Sigmoid colon (tissue), 7 donors: Measurements from ENCODE around the gene OLIG1. TPM values are rescaled to one million over a fixed set of nuclear protein-coding genes. Genes with fewer than 3 reads are reported as not detected.

Source experiments
- DNase-seq: peaks from one replicate; pipeline ENCODE4 v3.0.0-alpha.2; 2019
- H3K27ac ChIP-seq, 4 donors: fragments of 200-600 bp; sonication (generic); one replicate each; pipeline ENCODE4 v1.5.1; 2016 to 2019; ENCODE audit warnings: mild to moderate bottlenecking in 1 of 4
- H3K27me3 ChIP-seq, 3 donors: fragments of 200-600 bp; sonication (generic); one replicate each; pipeline ENCODE4 v1.5.1; 2019; ENCODE audit warnings: mild to moderate bottlenecking in 1 of 3
- H3K36me3 ChIP-seq, 4 donors: fragments of 200-600 bp; sonication (generic); one replicate each; pipeline ENCODE4 v1.5.1; 2016 to 2019
- H3K4me1 ChIP-seq, 4 donors: fragments of 200-600 bp; sonication (generic); one replicate each; pipeline ENCODE4 v1.5.1; 2017 to 2019
- H3K4me3 ChIP-seq, 4 donors: fragments of 200-600 bp; sonication (generic); one replicate each; pipeline ENCODE4 v1.5.1; 2017 to 2019; ENCODE audit warnings: mild to moderate bottlenecking in 2 of 4, moderate library complexity in 1 of 4
- H3K9me3 ChIP-seq, 4 donors: fragments of 200-600 bp in 3 of 4; sonication (generic) in 3 of 4; one replicate each; pipeline versions ENCODE4 v1.5.1 to v1.6.1; 2013 to 2019
- EP300 ChIP-seq, 4 donors: sonication (generic); formaldehyde crosslinking; IDR thresholded peaks; one replicate each; pipeline ENCODE4 v1.6.1; 2017; ENCODE audit warnings: antibody characterized with exemption in 4 of 4
- POLR2A ChIP-seq, 2 donors: fragments of 450-650 bp; IDR thresholded peaks; one replicate each; pipeline ENCODE4 v1.6.1; 2016; ENCODE audit warnings: antibody characterized with exemption in 2 of 2, mild to moderate bottlenecking in 2 of 2, moderate library complexity in 2 of 2
- POLR2AphosphoS5 ChIP-seq, 4 donors: sonication (generic); formaldehyde crosslinking; IDR thresholded peaks; one replicate each; pipeline ENCODE4 v1.6.1; 2017; ENCODE audit warnings: antibody characterized with exemption in 4 of 4
- WGBS, 2 donors: extraction: QIAGEN DNeasy Blood & Tissue Kit; methylation state at CpG; one replicate each; pipeline ENCODE4 v1.1.7; 2013; 5-methylcytosine and 5-hydroxymethylcytosine counted together
- intact Hi-C: fragments of 100-400 bp; cut with DNase I; formaldehyde crosslinking; loops from one replicate; pipeline ENCODE4 v1.15.1; 2023
- polyA plus RNA-seq, 3 donors: library from polyadenylated mRNA; stranded (reverse); fragments of 200-250 nt; gene quantifications; one replicate each; pipeline ENCODE4 v1.2.3, GENCODE V29; 2013
- total RNA-seq, 4 donors: library from RNA; depleted of rRNA; stranded (reverse); fragments of >200 nt; gene quantifications; one replicate each; pipeline ENCODE4 v1.1.0, GENCODE V29; 2016
- TF ChIP-seq, protein P1 (sequence below), 4 experiments: fragments of 450-650 bp in 3 of 4; fragments of 200-600 bp in 1 of 4; IDR thresholded peaks; one replicate each; pipeline ENCODE4 v1.5.1; 2016 to 2019; ENCODE audit warnings: antibody characterized with exemption in 4 of 4, mild to moderate bottlenecking in 3 of 4, moderate library complexity in 2 of 4
- donor health status: healthy with polysubstance abuse.
- donor health status: Bipolar disorder and iron deficiency.
- donor health status: healthy.

The OLIG1 gene
- total and polyA plus RNA-seq, 7 donors: not detected

DNA sequence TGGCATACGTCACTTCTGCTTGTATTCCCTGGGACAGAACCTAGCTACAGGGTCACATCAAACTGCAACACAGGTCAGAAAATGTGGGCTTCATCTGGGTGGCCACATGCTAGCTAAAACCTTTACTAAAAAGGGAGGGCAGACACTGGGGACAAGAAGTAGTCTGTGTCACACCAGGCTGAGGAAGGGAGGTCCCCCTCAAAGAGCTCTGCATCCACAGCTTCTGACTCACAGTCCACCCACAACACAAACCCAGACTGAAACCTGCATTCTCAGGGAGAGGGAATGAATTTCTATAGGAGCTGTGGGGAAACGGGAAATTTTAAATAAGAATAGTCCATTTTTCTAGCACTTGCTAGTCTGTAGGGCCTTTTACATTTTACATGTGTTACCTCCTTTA is 28.0 kb upstream of the OLIG1 start:
- H3K27ac ChIP-seq: no peak overlapping the region
- H3K27me3 ChIP-seq: peaks cover 0 to 46% (median 5%) of the 10 kb centered on the region in 3 donors
- intact Hi-C loops: no loop called here
- TF ChIP-seq POLR2A (IDR thresholded peaks at IDR 0.05) (no peak), EP300 (IDR thresholded peaks at IDR 0.05) (no peak), POLR2AphosphoS5 (IDR thresholded peaks at IDR 0.05) (no peak)
- TF ChIP-seq, protein P1, sequence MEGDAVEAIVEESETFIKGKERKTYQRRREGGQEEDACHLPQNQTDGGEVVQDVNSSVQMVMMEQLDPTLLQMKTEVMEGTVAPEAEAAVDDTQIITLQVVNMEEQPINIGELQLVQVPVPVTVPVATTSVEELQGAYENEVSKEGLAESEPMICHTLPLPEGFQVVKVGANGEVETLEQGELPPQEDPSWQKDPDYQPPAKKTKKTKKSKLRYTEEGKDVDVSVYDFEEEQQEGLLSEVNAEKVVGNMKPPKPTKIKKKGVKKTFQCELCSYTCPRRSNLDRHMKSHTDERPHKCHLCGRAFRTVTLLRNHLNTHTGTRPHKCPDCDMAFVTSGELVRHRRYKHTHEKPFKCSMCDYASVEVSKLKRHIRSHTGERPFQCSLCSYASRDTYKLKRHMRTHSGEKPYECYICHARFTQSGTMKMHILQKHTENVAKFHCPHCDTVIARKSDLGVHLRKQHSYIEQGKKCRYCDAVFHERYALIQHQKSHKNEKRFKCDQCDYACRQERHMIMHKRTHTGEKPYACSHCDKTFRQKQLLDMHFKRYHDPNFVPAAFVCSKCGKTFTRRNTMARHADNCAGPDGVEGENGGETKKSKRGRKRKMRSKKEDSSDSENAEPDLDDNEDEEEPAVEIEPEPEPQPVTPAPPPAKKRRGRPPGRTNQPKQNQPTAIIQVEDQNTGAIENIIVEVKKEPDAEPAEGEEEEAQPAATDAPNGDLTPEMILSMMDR (IDR thresholded peaks at IDR 0.05): no peak
- WGBS, 2 donors: 33 to 57% methylated on average over 2 of the region's 2 CpGs
- H3K4me3 ChIP-seq: no peak overlapping the region
- H3K36me3 ChIP-seq: no peaks in the 10 kb centered on the region
- no peaks in the 10 kb centered on the region for H3K9me3 ChIP-seq
- DNase-seq: no peak
- no peaks in the 10 kb centered on the region for H3K4me1 ChIP-seq

DNA sequence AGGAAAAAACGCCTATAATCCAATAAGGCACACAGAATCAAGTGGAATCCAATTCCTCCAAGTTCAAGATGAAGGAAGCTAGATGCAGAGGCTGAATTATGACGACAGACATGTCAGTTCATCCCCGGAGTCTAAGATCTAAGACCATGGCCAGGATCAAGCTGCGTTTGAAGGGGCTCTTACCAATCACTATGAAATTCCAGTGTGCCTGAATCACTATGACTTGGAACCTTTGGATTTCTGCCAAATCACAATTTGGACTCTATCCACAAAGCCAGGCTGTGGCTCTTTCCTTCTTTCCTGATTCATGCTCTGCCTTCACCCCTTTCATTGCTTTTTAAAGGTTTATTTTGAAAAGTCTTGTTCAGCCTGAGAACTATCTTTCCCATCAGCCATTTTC is 27.1 kb upstream of the OLIG1 start:
- peaks cover 0 to 43% (median 9%) of the 10 kb centered on the region in 3 donors for H3K27me3 ChIP-seq
- WGBS, 2 donors: 53 to 75% methylated on average over 4 of the region's 4 CpGs
- DNase-seq: no peak
- intact Hi-C loops: no loop called here
- no peaks in the 10 kb centered on the region for H3K9me3 ChIP-seq
- TF ChIP-seq EP300 (IDR thresholded peaks at IDR 0.05): no peak
- TF ChIP-seq, protein P1 (IDR thresholded peaks at IDR 0.05): no peak
- TF ChIP-seq POLR2AphosphoS5 (IDR thresholded peaks at IDR 0.05): no peak
- no peak for TF ChIP-seq POLR2A (IDR thresholded peaks at IDR 0.05)
- H3K36me3 ChIP-seq: no peaks in the 10 kb centered on the region
- H3K4me3 ChIP-seq: no peak overlapping the region
- H3K27ac ChIP-seq: no peak overlapping the region
- no peaks in the 10 kb centered on the region for H3K4me1 ChIP-seq

DNA sequence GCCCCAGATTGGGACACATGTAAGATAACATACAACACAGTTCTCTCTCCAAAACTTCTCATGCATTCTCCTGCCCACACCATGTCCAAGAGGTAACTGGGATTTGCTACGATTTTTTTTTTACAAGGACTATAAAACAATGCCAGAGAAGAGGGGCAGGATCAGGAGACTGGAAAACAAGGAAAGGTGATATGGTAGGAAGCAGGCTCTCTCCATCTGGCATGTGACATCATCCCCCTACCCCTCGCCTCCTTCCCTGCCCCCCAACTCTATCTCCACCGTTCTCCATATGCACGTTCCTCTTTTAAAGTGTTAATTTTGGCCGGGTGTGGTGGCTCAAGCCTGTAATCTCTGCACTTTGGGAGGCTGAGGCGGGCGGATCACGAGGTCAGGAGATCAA is 23.5 kb upstream of the OLIG1 start:
- Histone ChIP-seq H3K4me1 (no peaks in the 10 kb centered on the region), H3K27ac (no peak overlapping the region), H3K4me3 (no peak overlapping the region), H3K36me3 (no peaks in the 10 kb centered on the region), H3K9me3 (no peaks in the 10 kb centered on the region), H3K27me3 (peaks cover 0 to 35% (median 8%) of the 10 kb centered on the region in 3 donors)
- intact Hi-C loops: no loop called here
- DNase-seq: no peak
- 67 to 75% methylated on average over 8 of the region's 8 CpGs for WGBS, 2 donors
- TF ChIP-seq POLR2A (IDR thresholded peaks at IDR 0.05) (no peak), POLR2AphosphoS5 (IDR thresholded peaks at IDR 0.05) (no peak), EP300 (IDR thresholded peaks at IDR 0.05) (no peak)
- TF ChIP-seq, protein P1 (IDR thresholded peaks at IDR 0.05): no peak

DNA sequence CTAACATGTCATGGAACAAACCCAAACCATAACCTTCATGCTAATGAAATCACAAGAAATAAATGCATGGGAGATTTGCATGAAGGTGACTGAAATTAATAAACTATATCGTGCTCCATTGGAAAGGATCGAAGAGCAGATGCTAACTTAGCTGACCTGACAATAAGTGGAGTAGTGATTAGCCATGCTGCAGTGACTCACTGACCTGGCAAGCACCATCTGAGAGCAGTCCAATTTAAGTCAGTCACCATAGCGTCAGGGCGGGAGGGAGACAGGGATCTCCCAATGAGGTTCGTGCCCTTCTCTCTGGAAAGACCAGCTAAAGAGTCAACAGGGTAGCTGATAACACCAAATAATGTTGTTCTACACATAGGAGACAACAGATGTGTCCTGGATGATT is 22.7 kb upstream of the OLIG1 start:
- Histone ChIP-seq H3K4me1 (no peaks in the 10 kb centered on the region), H3K9me3 (no peaks in the 10 kb centered on the region), H3K36me3 (no peaks in the 10 kb centered on the region), H3K27me3 (peaks cover 0 to 28% (median 4%) of the 10 kb centered on the region in 3 donors), H3K4me3 (no peak overlapping the region), H3K27ac (no peak overlapping the region)
- DNase-seq: no peak
- intact Hi-C loops: no loop called here
- TF ChIP-seq EP300 (IDR thresholded peaks at IDR 0.05) (no peak), POLR2AphosphoS5 (IDR thresholded peaks at IDR 0.05) (no peak), POLR2A (IDR thresholded peaks at IDR 0.05) (no peak)
- TF ChIP-seq, protein P1 (IDR thresholded peaks at IDR 0.05): no peak
- 69 to 78% methylated on average over 5 of the region's 5 CpGs for WGBS, 2 donors

DNA sequence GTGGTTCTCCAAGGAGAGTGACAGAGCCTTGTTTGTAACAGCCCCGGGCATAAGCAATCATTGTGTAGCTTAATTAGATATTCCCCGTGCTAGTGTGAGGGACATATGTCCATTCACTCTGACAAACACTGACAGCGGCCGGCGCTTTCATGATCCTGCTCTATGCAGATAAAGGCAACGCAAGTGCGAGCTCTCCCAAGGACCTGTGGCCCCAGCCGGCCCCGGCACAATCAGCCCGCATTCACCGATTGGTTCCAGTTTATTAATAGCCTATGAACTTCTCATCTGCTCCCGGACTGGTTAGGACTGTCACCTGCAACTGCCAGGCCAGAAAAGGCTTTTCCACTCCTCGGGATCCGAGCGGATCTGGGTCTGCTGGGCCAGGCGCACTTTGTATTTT is 18.0 kb upstream of the OLIG1 start:
- Histone ChIP-seq H3K9me3 (no peaks in the 10 kb centered on the region), H3K4me3 (no peak overlapping the region)
- WGBS, 2 donors: 83 to 91% methylated on average over 16 of the region's 16 CpGs

More for the DNA sequence above, 18.0 kb upstream of the OLIG1 start:
- Histone ChIP-seq H3K36me3 (no peaks in the 10 kb centered on the region), H3K27me3 (peaks cover 0 to 11% (median 4%) of the 10 kb centered on the region in 3 donors), H3K4me1 (no peaks in the 10 kb centered on the region), H3K27ac (no peak overlapping the region)
- DNase-seq: no peak
- intact Hi-C loops: no loop called here
- TF ChIP-seq POLR2A (IDR thresholded peaks at IDR 0.05) (no peak), EP300 (IDR thresholded peaks at IDR 0.05) (no peak), POLR2AphosphoS5 (IDR thresholded peaks at IDR 0.05) (no peak)
- TF ChIP-seq, protein P1 (IDR thresholded peaks at IDR 0.05): no peak
